Keratinocyte (primary cell): ENCODE measurements around the gene NCOA3. TPM values are rescaled to one million over a fixed set of nuclear protein-coding genes. Genes with fewer than 3 reads are reported as not detected.

Experiments used
- DNase-seq: peaks from one replicate; pipeline ENCODE4 v3.0.0-alpha.2; 2011; ENCODE audit warnings: low read depth, missing footprints, low spot score
- FAIRE-seq: peaks from 2 replicates; lab custom pipeline; 2011; peaks lifted over from hg19 to GRCh38; lab: Jason Lieb, UNC
- H2AFZ ChIP-seq: 2 replicates; pipeline ENCODE4 v1.6.0; 2012; ENCODE audit warnings: low read length, control low read depth, inconsistent platforms; ENCODE audit not compliant: control insufficient read depth
- H3K27ac ChIP-seq: 2 replicates; pipeline ENCODE4 v1.5.1; 2011; ENCODE audit warnings: low read length; ENCODE audit not compliant: control insufficient read depth, insufficient read depth
- H3K27me3 ChIP-seq: 3 replicates; pipeline ENCODE4 v1.6.0; 2011; ENCODE audit warnings: low read length; ENCODE audit not compliant: control insufficient read depth, insufficient read depth; ENCODE audit errors: extremely low read depth
- H3K36me3 ChIP-seq, 2 experiments: 2 replicates in 1 of 2; 3 replicates in 1 of 2; pipeline ENCODE4 v1.5.1; 2011; ENCODE audit warnings: low read length in 2 of 2, mild to moderate bottlenecking in 1 of 2; ENCODE audit not compliant: control insufficient read depth in 2 of 2, insufficient read depth in 2 of 2; ENCODE audit errors: extremely low read depth in 1 of 2
- H3K4me1 ChIP-seq: 3 replicates; pipeline ENCODE4 v1.5.1; 2011; ENCODE audit warnings: low read length; ENCODE audit not compliant: control insufficient read depth, insufficient read depth; ENCODE audit errors: extremely low read depth
- H3K4me2 ChIP-seq: 3 replicates; pipeline ENCODE4 v1.6.0; 2011; ENCODE audit warnings: low read depth, low read length; ENCODE audit not compliant: control insufficient read depth, insufficient read depth; ENCODE audit errors: extremely low read depth
- H3K4me3 ChIP-seq, 3 experiments: fragments of 200-600 bp in 1 of 3; sonication (generic) in 1 of 3; 2 replicates in 2 of 3; 3 replicates in 1 of 3; pipeline ENCODE4 v1.5.1; 2011 to 2016; ENCODE audit warnings: low read length in 3 of 3, mild to moderate bottlenecking in 3 of 3, control low read depth in 2 of 3, inconsistent platforms in 1 of 3, low read depth in 1 of 3, mixed read lengths in 1 of 3, mixed run types in 1 of 3, moderate library complexity in 1 of 3; ENCODE audit not compliant: control insufficient read depth in 2 of 3, insufficient read depth in 2 of 3; ENCODE audit errors: extremely low read depth in 1 of 3
- H3K79me2 ChIP-seq: 2 replicates; pipeline ENCODE4 v1.6.0; 2012; ENCODE audit warnings: low read length; ENCODE audit not compliant: control insufficient read depth, insufficient read depth
- H3K9ac ChIP-seq: 3 replicates; pipeline ENCODE4 v1.6.0; 2011; ENCODE audit warnings: low read length; ENCODE audit not compliant: control insufficient read depth, insufficient read depth; ENCODE audit errors: extremely low read depth
- H3K9me1 ChIP-seq: 3 replicates; pipeline ENCODE4 v1.6.0; 2011; ENCODE audit warnings: low read length; ENCODE audit not compliant: control insufficient read depth, insufficient read depth; ENCODE audit errors: extremely low read depth
- H3K9me3 ChIP-seq: 2 replicates; pipeline ENCODE4 v1.5.1; 2012; ENCODE audit warnings: low read depth, low read length; ENCODE audit not compliant: control insufficient read depth
- H4K20me1 ChIP-seq: 3 replicates; pipeline ENCODE4 v1.6.0; 2011; ENCODE audit warnings: low read length; ENCODE audit not compliant: control insufficient read depth, insufficient read depth; ENCODE audit errors: extremely low read depth
- EZH2 ChIP-seq: IDR thresholded peaks from one replicate; pipeline ENCODE4 v1.6.1; 2012; ENCODE audit warnings: inconsistent platforms, mild to moderate bottlenecking, low read length, moderate library complexity
- dilution Hi-C: fragments of 300-500 bp; cut with MboI; formaldehyde crosslinking; loops from one replicate; pipeline ENCODE4 v1.7.0; 2020; ENCODE audit warnings: low sequenced_read_pairs; ENCODE audit not compliant: extremely low pct_ligation_motif_present
- polyA plus RNA-seq, 5 experiments: library from polyadenylated mRNA; depleted of rRNA in 3 of 5; stranded (reverse) in 3 of 5; stranded (forward) in 1 of 5; unstranded in 1 of 5; fragments of >200 nt; gene quantifications; 1 replicate in 1 of 5; 2 replicates in 3 of 5; 3 replicates in 1 of 5; pipeline versions ENCODE4 v1.2.1 to v1.2.3, GENCODE V29; 2011 to 2012; ENCODE audit warnings: missing spikeins in 2 of 5, low read depth in 1 of 5, low replicate concordance in 1 of 5
- TF ChIP-seq, protein P1 (sequence below), 3 experiments: IDR thresholded peaks in 1 of 3; conservative IDR thresholded peaks in 1 of 3; optimal IDR thresholded peaks in 1 of 3; 2 replicates in 2 of 3; 3 replicates in 1 of 3; pipeline versions ENCODE3 to v1.5.1; 2011; ENCODE audit warnings: low read length in 3 of 3, mild to moderate bottlenecking in 3 of 3, moderate library complexity in 2 of 3, control low read depth in 1 of 3, inconsistent platforms in 1 of 3; ENCODE audit not compliant: insufficient read depth in 2 of 3; ENCODE audit errors: extremely low read depth in 1 of 3

NCOA3 gene
- polyA plus RNA-seq, 1 donor (not counting 4 experiments of a cell fraction or from before 2014, with no cell fraction given), result 25.8 TPM

DNA sequence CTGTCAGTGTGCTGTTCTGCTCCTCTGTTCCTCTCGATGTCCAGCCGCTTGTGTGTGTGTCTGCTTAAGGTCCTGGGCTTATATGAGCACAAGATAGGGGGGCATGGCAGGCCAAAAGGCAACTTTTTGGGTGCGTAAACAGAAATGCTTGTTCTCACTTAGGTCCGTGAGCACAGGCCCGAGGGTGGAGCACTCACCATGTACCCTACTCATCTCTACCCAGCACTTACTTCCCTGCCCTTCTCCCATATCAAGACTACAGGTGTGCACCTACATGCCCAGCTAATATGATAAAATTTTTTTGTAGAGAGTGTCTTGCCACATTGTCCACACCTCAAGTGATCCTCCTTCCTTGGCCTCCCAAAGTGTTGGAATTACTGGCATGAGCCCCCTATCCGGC, 34.3 kb downstream of the NCOA3 start:
- Histone ChIP-seq H3K27me3 (no peaks in the 10 kb centered on the region), H3K9me3 (no peaks in the 10 kb centered on the region), H3K9ac (no peak overlapping the region), H3K4me1 (no peaks in the 10 kb centered on the region), H3K27ac (no peak overlapping the region), H3K36me3 (peaks cover 2 to 5% of the 10 kb centered on the region in 2 experiments), H3K4me3 (no peak overlapping the region), H3K79me2 (peaks cover 66% of the 10 kb centered on the region), H4K20me1 (no peaks in the 10 kb centered on the region), H3K4me2 (no peak overlapping the region), H3K9me1 (no peaks in the 10 kb centered on the region), H2AFZ (no peak overlapping the region)
- dilution Hi-C loops, result no loop called here
- DNase-seq (no peak), FAIRE-seq (no peak)
- no peak for TF ChIP-seq EZH2
- TF ChIP-seq, protein P1, sequence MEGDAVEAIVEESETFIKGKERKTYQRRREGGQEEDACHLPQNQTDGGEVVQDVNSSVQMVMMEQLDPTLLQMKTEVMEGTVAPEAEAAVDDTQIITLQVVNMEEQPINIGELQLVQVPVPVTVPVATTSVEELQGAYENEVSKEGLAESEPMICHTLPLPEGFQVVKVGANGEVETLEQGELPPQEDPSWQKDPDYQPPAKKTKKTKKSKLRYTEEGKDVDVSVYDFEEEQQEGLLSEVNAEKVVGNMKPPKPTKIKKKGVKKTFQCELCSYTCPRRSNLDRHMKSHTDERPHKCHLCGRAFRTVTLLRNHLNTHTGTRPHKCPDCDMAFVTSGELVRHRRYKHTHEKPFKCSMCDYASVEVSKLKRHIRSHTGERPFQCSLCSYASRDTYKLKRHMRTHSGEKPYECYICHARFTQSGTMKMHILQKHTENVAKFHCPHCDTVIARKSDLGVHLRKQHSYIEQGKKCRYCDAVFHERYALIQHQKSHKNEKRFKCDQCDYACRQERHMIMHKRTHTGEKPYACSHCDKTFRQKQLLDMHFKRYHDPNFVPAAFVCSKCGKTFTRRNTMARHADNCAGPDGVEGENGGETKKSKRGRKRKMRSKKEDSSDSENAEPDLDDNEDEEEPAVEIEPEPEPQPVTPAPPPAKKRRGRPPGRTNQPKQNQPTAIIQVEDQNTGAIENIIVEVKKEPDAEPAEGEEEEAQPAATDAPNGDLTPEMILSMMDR (optimal IDR thresholded peaks at IDR 0.05 in 1 of 3, IDR thresholded peaks at IDR 0.05 in 1 of 3, conservative IDR thresholded peaks at IDR 0.05 in 1 of 3; ENCODE audit: extremely low read depth in 1 of 3, insufficient read depth in 2 of 3, low read length in 3 of 3), result no peak

DNA sequence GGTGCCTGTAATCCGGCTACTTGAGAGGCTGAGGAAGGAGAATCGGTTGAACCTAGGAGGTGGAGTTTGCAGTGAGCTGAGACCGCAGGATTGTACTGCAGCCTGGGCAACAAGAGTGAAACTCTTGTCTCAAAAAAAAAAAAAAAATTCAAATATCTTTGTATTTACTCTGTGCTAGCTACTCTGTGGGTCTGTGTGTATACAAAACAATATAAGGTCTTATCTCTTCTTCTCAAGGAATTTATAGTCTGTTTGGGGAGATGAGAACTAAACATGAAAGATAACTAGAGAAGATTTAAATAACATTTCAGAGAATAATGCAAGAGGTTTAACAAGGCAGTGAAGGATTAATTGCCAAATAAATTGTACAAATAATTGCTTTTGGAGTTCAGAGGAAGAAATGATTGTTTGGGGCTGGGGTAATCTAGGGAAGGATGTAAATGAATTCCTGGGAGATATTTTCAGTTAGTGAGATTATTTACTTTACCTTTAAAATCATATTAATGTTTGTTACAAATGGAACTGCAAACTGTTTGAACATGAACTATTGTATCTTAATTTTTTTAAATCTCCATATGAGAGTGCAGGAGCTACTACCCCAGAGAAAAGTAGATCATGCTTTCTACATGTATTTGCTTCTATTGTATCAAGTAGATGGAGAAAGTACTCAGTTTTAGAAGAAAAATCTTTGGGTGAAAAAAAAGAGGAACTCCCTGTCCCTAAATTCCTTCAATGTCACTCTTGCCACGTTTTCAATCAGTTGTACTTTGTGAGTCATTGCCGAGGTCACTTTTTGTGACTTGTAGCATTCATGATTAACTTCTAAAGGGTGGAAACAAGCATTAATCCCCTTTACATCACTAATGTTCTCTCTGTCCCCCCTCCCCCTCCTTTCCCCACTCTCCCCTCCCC, 39.0 kb downstream of the NCOA3 start:
- FAIRE-seq (no peak), DNase-seq (no peak)
- Histone ChIP-seq H3K27ac (no peak overlapping the region), H3K9ac (no peak overlapping the region), H3K36me3 (no peaks in the 10 kb centered on the region), H3K4me1 (peaks cover 19% of the 10 kb centered on the region), H3K4me3 (no peak overlapping the region), H3K27me3 (no peaks in the 10 kb centered on the region), H3K4me2 (no peak overlapping the region), H3K79me2 (peaks cover 69% of the 10 kb centered on the region), H3K9me3 (no peaks in the 10 kb centered on the region), H4K20me1 (peaks cover 2% of the 10 kb centered on the region), H2AFZ (no peak overlapping the region), H3K9me1 (peaks cover 2% of the 10 kb centered on the region)
- TF ChIP-seq, protein P1 (optimal IDR thresholded peaks at IDR 0.05 in 1 of 3, IDR thresholded peaks at IDR 0.05 in 1 of 3, conservative IDR thresholded peaks at IDR 0.05 in 1 of 3; ENCODE audit: extremely low read depth in 1 of 3, insufficient read depth in 2 of 3, low read length in 3 of 3), result no peak
- TF ChIP-seq EZH2, result no peak
- dilution Hi-C loops, result no loop called here
